ENCODE measurements around the gene MEOX1. TPM values are rescaled to one million over a fixed set of nuclear protein-coding genes. Genes with fewer than 3 reads are reported as not detected.
A peak's percentile ranks its signal among the peaks of the same experiment; 100 is the strongest.

Gene MEOX1
- 1 to 10 TPM; 4.2 to 4.7 TPM for total RNA-seq

- CTCF ChIA-PET, result interaction anchor here (0.7 kb wide), 4 partner anchors 12 to 661 kb away, joined by 3 to 4 read pairs (median 3); no protein-coding TSS in a partner anchor
- peak within 1 kb of the TSS; percentile 83 for H3K27ac Mint-ChIP-seq
- H3K36me3 Mint-ChIP-seq (ENCODE audit: low read depth), result no peaks in the 10 kb centered on the region
- peaks cover 61% of the 10 kb centered on the region for H3K4me1 Mint-ChIP-seq
- POLR2A ChIA-PET, result interaction anchor here (0.5 kb wide), 1 partner anchor 300 kb away, joined by 3 read pairs; no protein-coding TSS in a partner anchor
- H3K27me3 Mint-ChIP-seq, result peaks cover 6% of the 10 kb centered on the region
- H3K9me3 Mint-ChIP-seq, result no peaks in the 10 kb centered on the region
- peak; percentile 50 for DNase-seq
- H3K4me3 Mint-ChIP-seq, result peak within 1 kb of the TSS; percentile 69
Measured at GRCh38 chr17:43661699-43662412, at the start of gene MEOX1. MEOX1 (minus strand) TSS chr17:43661922; CDS start chr17:43661534, 388 bp downstream.

GRCh38 chr17:43710101-43710500 is 48.4 kb upstream of the MEOX1 start:
- CTCF ChIA-PET, result no interaction called here

GRCh38 chr17:43709210-43709609 is 47.5 kb upstream of the MEOX1 start:
- H3K27ac Mint-ChIP-seq, result no peak overlapping the region
- DNase-seq, result no peak
- no peaks in the 10 kb centered on the region for H3K9me3 Mint-ChIP-seq
- H3K36me3 Mint-ChIP-seq (ENCODE audit: low read depth), result no peaks in the 10 kb centered on the region
- ChIA-PET POLR2A (interaction anchor here (1.1 kb wide), 1 partner anchor 14 kb away, joined by 3 read pairs; no protein-coding TSS in a partner anchor), CTCF (interaction anchor here (0.8 to 1.9 kb wide), 2 partner anchors 14 to 57 kb away, joined by 4 read pairs; no protein-coding TSS in a partner anchor)
- H3K27me3 Mint-ChIP-seq, result peaks cover 31% of the 10 kb centered on the region
- H3K4me3 Mint-ChIP-seq, result no peak overlapping the region
- peaks cover 11% of the 10 kb centered on the region for H3K4me1 Mint-ChIP-seq

More at GRCh38 chr17:43710101-43710500, 48.4 kb upstream of the MEOX1 start:
- peaks cover 18% of the 10 kb centered on the region for H3K4me1 Mint-ChIP-seq
- no peaks in the 10 kb centered on the region for H3K36me3 Mint-ChIP-seq (ENCODE audit: low read depth)
- POLR2A ChIA-PET, result interaction anchor here (1.1 kb wide), 1 partner anchor 15 kb away, joined by 3 read pairs; no protein-coding TSS in a partner anchor
- peaks cover 40% of the 10 kb centered on the region for H3K27me3 Mint-ChIP-seq
- H3K9me3 Mint-ChIP-seq, result no peaks in the 10 kb centered on the region
- no peak overlapping the region for H3K4me3 Mint-ChIP-seq
- DNase-seq, result no peak
- no peak overlapping the region for H3K27ac Mint-ChIP-seq

- DNase-seq, result no peak
- Mint-ChIP-seq H3K27me3 (peaks cover 23% of the 10 kb centered on the region), H3K9me3 (no peaks in the 10 kb centered on the region), H3K4me3 (no peak overlapping the region), H3K36me3 (ENCODE audit: low read depth) (no peaks in the 10 kb centered on the region), H3K27ac (no peak overlapping the region), H3K4me1 (peaks cover 6% of the 10 kb centered on the region)
- CTCF ChIA-PET, result interaction anchor here (1.9 to 2.4 kb wide), 2 partner anchors 13 to 59 kb away, joined by 6 to 9 read pairs; no protein-coding TSS in a partner anchor
- POLR2A ChIA-PET, result interaction anchor here (1.3 kb wide), 1 partner anchor 12 kb away, joined by 4 read pairs; no protein-coding TSS in a partner anchor
Measured at GRCh38 chr17:43707184-43707583, 45.5 kb upstream of the MEOX1 start.

DNA sequence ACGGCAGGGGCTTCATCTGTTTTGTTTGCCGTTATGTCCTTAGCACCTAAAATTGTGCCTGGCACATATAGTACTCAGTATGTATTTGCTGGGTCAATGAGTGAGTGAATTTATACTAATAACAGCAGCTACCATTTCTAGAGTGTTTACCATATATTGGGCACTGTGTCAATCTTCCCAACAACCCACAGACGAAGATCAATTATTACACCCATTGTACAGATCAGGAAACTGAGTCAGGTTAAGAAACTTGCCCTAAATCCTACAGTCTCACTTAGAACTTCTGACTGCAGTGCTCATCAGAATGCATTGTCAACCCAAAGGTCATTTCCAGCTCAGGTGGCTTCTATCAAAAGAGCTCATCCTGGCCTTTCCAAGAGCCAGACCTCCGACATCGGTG is 44.5 kb upstream of the MEOX1 start:
- no peaks in the 10 kb centered on the region for H3K36me3 Mint-ChIP-seq (ENCODE audit: low read depth)
- no peaks in the 10 kb centered on the region for H3K9me3 Mint-ChIP-seq
- DNase-seq, result no peak
- no peak overlapping the region for H3K27ac Mint-ChIP-seq
- POLR2A ChIA-PET, result no interaction called here
- H3K27me3 Mint-ChIP-seq, result peaks cover 22% of the 10 kb centered on the region
- H3K4me1 Mint-ChIP-seq, result peaks cover 10% of the 10 kb centered on the region
- CTCF ChIA-PET, result interaction anchor here (0.9 to 2.4 kb wide), 4 partner anchors 12 to 61 kb away, joined by 3 to 9 read pairs (median 4); partner anchors contain the start of gene SOST
- H3K4me3 Mint-ChIP-seq, result no peak overlapping the region

- no peak overlapping the region for H3K4me3 Mint-ChIP-seq
- no peak for DNase-seq
- peaks cover 24% of the 10 kb centered on the region for H3K27me3 Mint-ChIP-seq
- H3K36me3 Mint-ChIP-seq (ENCODE audit: low read depth), result no peaks in the 10 kb centered on the region
- peaks cover 25% of the 10 kb centered on the region for H3K4me1 Mint-ChIP-seq
- ChIA-PET CTCF (interaction anchor here (13.6 kb wide), 1 partner anchor 58 kb away, joined by 365 read pairs; the partner anchor contains the start of gene SOST), POLR2A (no interaction called here)
- H3K9me3 Mint-ChIP-seq, result peaks cover 3% of the 10 kb centered on the region
- H3K27ac Mint-ChIP-seq, result no peak overlapping the region
Measured at GRCh38 chr17:43703630-43704029, 41.9 kb upstream of the MEOX1 start.

DNA sequence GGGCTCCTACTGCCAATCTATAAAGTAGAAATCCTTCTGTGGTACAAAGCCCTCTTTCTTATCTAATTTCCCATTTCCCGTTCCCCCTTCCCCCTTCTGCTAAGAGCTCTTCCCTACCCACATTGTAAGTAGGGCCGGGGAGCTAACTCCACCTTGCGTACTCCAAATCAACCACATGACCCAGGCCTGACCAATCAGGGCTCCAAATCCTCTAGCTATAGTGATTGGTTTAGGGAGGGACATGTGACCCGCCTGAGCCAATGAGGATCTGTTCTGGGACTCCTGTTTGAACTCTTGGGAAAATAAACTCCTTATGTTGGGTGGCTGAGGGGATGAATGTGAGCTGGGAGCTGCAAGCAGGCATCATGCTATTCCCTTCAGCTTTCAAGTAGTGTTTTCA is 40.9 kb upstream of the MEOX1 start:
- Mint-ChIP-seq H3K4me3 (no peak overlapping the region), H3K9me3 (peaks cover 3% of the 10 kb centered on the region), H3K27ac (no peak overlapping the region), H3K27me3 (peaks cover 24% of the 10 kb centered on the region), H3K4me1 (peaks cover 25% of the 10 kb centered on the region), H3K36me3 (ENCODE audit: low read depth) (no peaks in the 10 kb centered on the region)
- ChIA-PET POLR2A (interaction anchor here (0.8 kb wide), 1 partner anchor 335 kb away, joined by 3 read pairs; no protein-coding TSS in a partner anchor), CTCF (interaction anchor here (0.7 to 13.6 kb wide), 4 partner anchors 9 to 126 kb away, joined by 3 to 365 read pairs (median 4); partner anchors contain the start of gene SOST)
- DNase-seq, result no peak

- CTCF ChIA-PET, result interaction anchor here (1.1 to 13.6 kb wide), 5 partner anchors 12 to 60 kb away, joined by 4 to 365 read pairs (median 6); partner anchors contain the start of gene SOST
- peaks cover 3% of the 10 kb centered on the region for H3K9me3 Mint-ChIP-seq
- H3K27me3 Mint-ChIP-seq, result peaks cover 19% of the 10 kb centered on the region
- H3K27ac Mint-ChIP-seq, result no peak overlapping the region
- no peak overlapping the region for H3K4me3 Mint-ChIP-seq
- H3K4me1 Mint-ChIP-seq, result peaks cover 25% of the 10 kb centered on the region
- no peaks in the 10 kb centered on the region for H3K36me3 Mint-ChIP-seq (ENCODE audit: low read depth)
- POLR2A ChIA-PET, result interaction anchor here (0.8 to 1.5 kb wide), 4 partner anchors 12 to 59 kb away, joined by 4 to 7 read pairs (median 4); no protein-coding TSS in a partner anchor
- peak; percentile 71 for DNase-seq
Measured at GRCh38 chr17:43701318-43701743, 39.6 kb upstream of the MEOX1 start.

DNA sequence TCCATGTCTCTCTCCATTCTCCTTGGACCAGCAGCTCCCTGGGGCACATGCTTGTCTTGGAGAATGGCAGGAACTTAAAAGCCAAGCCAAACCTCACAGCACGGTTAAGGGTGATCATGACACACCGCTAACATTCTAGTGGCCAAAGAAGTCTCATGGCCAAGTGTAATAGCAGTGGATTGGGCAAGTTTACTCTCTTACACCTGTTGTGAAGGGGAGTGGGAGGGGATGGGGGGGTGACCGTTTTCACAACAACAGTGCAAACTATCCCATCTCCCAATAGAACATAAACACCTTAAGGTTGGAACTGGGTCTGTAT is 37.7 kb upstream of the MEOX1 start:
- H3K27ac Mint-ChIP-seq, result no peak overlapping the region
- H3K36me3 Mint-ChIP-seq (ENCODE audit: low read depth), result no peaks in the 10 kb centered on the region
- POLR2A ChIA-PET, result no interaction called here
- H3K4me3 Mint-ChIP-seq, result no peak overlapping the region
- peaks cover 3% of the 10 kb centered on the region for H3K9me3 Mint-ChIP-seq
- H3K27me3 Mint-ChIP-seq, result peaks cover 15% of the 10 kb centered on the region
- DNase-seq, result no peak
- peaks cover 25% of the 10 kb centered on the region for H3K4me1 Mint-ChIP-seq
- CTCF ChIA-PET, result interaction anchor here (1.0 to 13.6 kb wide), 2 partner anchors 26 to 62 kb away, joined by 4 to 365 read pairs; partner anchors contain the start of gene SOST

GRCh38 chr17:43698678-43699437 is 37.1 kb upstream of the MEOX1 start:
- Mint-ChIP-seq H3K27ac (no peak overlapping the region), H3K27me3 (peaks cover 17% of the 10 kb centered on the region), H3K36me3 (ENCODE audit: low read depth) (no peaks in the 10 kb centered on the region), H3K4me1 (peaks cover 25% of the 10 kb centered on the region), H3K4me3 (no peak overlapping the region), H3K9me3 (peaks cover 3% of the 10 kb centered on the region)
- ChIA-PET POLR2A (no interaction called here), CTCF (interaction anchor here (0.7 to 13.6 kb wide), 3 partner anchors 15 to 63 kb away, joined by 3 to 365 read pairs (median 3); partner anchors contain the start of gene SOST)
- DNase-seq, result no peak

GRCh38 chr17:43697937-43698336 is 36.2 kb upstream of the MEOX1 start:
- Mint-ChIP-seq H3K4me1 (peaks cover 25% of the 10 kb centered on the region), H3K4me3 (no peak overlapping the region), H3K27ac (no peak overlapping the region), H3K27me3 (peaks cover 15% of the 10 kb centered on the region), H3K9me3 (peaks cover 3% of the 10 kb centered on the region), H3K36me3 (ENCODE audit: low read depth) (no peaks in the 10 kb centered on the region)
- CTCF ChIA-PET, result interaction anchor here (0.7 to 13.6 kb wide), 5 partner anchors 15 to 297 kb away, joined by 3 to 365 read pairs (median 3); partner anchors contain the start of gene SOST
- DNase-seq, result no peak
- POLR2A ChIA-PET, result no interaction called here

- POLR2A ChIA-PET, result interaction anchor here (0.6 kb wide), 1 partner anchor 57 kb away, joined by 3 read pairs; no protein-coding TSS in a partner anchor
Measured at GRCh38 chr17:43696891-43697290, 35.2 kb upstream of the MEOX1 start.

More at GRCh38 chr17:43696891-43697290, 35.2 kb upstream of the MEOX1 start:
- no peak for DNase-seq
- Mint-ChIP-seq H3K4me3 (no peak overlapping the region), H3K9me3 (peaks cover 3% of the 10 kb centered on the region), H3K27me3 (peaks cover 12% of the 10 kb centered on the region), H3K4me1 (peaks cover 19% of the 10 kb centered on the region), H3K36me3 (ENCODE audit: low read depth) (no peaks in the 10 kb centered on the region), H3K27ac (no peak overlapping the region)
- CTCF ChIA-PET, result interaction anchor here (0.6 to 13.6 kb wide), 3 partner anchors 30 to 65 kb away, joined by 3 to 365 read pairs (median 3); partner anchors contain the start of gene SOST
